ENCODE data around the gene P2RY14.

P2RY14 gene

DNA sequence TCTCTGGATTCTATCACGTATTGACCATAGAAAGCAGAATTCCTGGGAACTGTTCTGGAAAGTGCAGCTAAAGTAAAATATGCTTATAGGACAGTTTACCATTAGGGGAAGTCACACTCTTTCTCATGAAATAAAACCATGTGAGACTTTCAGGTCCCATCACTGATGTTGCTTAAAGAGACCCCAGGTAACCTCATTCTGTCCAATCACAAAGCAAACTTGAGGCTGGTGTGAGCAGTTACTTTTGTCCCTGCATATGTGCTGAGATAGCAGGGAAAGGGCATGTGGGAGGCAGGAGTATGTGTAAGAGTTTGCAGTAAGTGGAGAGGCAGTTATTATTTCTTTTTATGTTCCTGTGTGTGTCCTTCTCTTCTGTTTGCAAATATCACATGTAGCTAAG lies 22.2 kb upstream of the P2RY14 start:
- DNase-seq, result no peak

DNA sequence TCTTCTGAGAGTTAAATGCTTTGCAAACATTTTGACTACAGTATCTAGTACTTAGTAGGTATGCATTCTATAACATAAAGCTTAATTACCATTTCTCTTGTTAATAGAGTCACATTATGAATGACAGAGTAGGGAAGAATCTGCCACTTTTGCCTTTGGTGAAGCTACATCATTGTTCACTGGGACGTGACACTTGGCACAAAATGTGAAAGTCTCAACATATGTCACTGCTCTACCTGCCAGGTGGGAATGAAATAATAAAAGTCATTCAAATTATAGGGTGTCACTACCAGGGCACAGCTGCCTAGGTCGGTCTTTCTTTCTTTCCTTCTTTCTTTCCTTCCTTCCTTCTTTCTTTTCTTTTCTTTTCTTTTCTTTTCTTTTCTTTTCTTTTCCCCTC lies 20.7 kb upstream of the P2RY14 start:
- no peak for DNase-seq

DNA sequence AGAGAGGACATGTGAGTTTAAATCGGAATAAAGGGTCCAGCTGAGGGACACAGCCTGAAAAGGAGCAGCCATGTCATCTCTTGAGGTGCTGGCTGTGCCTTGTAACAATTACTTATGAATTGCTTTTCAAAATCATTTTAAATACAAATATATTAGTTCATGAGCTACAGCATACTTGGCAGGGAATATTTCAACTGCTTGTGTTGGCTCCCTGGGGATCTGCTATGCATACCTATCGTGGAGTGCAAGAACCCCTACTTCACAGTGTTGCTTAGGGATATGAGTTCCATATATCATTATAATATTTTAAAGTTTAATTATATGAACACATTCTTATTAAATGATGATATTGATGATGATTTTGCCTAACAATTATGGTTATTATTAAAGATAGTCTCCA lies 19.1 kb upstream of the P2RY14 start:
- DNase-seq, result no peak

DNA sequence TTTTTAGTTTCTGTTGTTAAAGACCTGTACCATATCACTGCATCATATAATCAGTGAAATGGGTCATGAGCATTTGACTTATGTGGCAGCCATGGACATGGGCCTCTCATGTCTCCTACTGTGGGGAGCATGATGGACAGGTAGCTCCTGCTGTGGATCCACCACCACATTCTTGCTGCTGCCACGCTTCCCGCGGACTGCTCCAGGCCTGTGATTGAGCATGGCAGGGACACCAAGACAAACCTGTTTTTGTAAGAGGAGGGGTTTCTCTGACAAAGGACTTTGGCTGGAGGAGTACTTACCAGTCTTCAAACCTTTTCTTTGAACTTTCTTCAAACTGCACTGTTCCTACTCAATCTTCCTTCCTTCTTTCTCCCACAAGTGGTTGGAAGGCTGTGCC lies 17.9 kb upstream of the P2RY14 start:
- DNase-seq, result no peak

DNA sequence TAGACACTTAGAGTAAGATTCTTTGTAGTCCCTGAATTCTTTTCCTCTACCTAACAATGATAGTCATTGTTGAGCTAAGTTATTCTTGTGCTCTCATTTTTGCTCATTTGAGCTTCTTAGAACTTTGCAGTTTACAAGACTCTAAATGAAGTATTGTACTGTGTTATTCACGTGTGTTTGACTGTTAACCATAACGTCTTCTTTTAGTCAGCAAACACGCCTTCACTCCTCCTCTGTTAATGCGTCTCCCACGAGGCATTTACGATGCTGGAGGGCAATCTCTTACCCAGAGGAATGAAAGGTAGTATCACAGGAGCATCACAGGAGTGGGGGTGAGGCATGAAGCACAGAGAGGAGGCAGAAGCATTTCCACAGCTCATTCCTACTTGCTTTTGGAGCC lies 14.8 kb upstream of the P2RY14 start:
- DNase-seq, result no peak

DNA sequence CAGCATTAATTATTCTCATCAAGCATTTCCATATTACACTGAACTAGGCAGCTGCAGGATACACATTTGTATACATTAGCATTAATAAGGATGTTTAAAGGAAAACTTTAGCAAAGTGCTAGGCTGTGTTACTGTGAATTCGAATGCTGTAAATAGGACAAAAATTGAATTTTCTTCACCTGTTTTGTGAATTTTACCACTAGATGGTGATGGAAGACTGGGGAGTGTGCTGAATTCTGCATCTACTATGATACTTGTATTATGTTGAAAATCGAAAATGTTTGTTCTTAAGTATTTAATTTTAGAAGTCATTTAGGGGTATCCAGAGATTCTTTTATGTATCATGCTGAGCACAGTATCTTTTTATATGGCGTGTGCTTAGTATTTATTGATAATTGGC lies 12.3 kb upstream of the P2RY14 start:
- no peak for DNase-seq

DNA sequence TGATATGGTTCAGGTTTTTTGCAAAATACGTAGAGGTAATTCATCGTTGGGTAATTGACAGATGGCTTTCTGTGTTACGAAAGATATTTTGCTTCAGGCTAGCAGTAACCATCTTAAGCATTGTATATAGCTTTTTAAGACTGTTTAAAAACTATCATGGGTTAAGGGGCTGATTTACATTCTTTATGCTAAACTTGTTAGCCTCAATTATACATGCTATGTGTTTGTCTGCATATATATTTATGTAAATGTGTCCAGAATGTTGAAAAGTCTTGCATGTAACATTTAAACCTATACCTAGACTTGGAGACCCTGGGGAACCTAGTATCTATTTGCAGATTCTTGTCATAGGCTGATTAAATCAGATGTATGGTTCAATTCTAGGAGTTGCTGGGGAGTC lies 11.1 kb upstream of the P2RY14 start:
- no peak for DNase-seq

DNA sequence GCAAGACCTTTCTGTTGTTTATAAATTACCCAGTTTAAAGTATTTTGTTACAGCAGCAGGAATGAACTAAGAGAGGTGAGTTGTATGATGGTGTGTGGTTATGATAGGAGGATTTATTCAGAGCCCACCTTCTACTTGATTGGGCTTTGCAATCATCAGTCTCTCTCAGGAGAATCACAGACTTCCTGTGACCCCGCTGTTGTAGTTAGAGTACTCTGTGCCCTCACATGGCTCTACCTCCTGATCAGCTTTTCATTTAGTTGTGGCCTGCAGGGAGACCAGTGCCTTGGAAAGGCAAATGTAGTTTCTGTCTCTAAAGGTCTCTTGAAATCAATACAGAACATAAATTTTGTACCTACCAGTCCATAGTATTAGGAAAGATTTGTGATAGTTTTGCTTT lies 7.6 kb upstream of the P2RY14 start:
- DNase-seq, result no peak

DNA sequence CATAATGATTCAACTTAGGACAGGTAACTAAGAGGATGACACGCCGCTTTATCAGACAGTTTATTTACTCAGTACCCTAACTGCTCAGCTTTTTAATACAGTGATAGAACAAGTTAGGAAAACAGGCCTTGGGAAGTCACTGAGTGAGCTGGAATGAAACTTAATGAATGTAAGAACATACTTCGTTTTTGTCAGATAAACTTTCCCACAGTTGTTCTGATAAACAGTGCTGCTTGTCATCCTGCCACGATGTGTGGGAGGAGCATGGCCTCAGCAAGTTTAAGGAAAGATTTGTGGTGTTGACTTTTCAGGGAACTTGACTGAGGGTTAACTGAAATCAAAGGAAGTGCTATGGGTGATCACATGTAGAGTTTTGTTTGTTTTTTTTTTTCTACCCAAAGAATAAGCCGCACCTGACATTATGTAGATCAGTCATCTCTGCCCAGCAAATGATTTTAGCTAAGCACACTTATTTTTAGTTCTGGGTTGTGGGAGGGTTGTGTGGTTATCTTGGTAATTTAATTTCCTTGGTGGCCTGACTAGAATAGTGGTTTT lies 5.6 kb upstream of the P2RY14 start:
- DNase-seq, result no peak

DNA sequence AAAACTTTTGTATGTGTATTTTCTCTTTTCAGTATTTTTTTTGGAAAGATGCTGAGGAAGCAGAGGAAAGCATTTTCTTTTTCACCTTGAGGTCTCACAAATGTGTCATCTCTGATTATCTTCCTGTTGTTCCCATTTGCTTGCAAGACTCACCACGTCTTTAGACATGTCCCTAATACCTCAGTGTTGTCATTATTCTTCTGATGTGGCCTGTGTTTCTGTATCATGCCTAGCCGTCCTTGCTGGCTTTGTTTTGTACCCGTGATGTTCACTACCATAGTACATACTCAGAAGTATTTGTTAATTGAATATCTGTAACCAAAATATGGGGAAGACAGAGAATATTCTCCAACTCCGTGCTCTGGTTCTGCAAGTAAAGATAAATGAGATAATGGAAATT lies 5.0 kb upstream of the P2RY14 start:
- DNase-seq, result no peak

DNA sequence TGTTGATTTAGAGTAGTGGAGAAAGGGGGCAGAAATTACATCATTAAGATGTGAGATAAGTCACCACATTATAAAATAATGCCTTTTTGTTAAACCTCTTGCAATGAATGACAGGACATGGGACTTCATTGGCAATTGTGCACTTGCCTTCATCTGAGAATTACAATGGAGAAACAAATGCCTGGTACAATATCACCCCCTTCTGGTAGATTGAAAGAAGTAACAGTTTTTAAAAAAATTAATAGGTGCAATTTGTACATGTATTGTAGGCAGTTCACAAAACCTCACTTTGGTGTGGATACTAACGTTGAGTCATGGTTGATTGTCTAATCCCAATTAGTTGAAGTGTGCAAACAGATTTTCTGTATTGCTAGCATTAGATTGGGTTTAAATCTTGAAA lies 4.6 kb upstream of the P2RY14 start:
- DNase-seq, result no peak

DNA sequence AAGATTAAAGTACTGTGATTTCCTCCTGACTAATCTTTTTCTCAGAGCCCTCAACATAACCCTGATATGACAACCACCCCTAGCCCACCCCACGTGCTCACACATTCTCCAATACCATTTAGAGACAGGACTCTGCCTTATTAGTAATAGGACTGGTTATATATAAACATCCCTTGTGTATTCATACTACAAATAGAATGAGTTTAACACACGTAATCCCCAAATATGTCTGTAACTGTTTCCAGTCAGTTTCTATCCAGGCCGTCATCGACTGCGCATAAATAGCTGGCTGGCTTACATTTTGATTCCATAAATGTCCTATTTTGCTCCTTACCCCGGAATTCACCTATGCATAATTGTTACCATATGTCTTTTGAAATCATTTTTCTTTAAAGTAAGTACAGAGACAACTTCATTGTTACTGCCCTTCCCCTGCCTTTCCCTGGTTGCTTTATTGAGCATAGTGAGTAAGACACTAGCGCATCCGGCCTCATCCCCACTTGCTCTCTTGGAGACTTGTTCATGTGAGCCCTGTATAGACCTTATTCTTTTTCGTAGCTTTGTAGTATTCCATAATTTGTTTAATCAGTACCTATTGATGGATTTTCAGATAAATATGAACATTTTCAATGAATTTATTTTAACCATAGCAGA lies 3.5 kb upstream of the P2RY14 start:
- no peak for DNase-seq

DNA sequence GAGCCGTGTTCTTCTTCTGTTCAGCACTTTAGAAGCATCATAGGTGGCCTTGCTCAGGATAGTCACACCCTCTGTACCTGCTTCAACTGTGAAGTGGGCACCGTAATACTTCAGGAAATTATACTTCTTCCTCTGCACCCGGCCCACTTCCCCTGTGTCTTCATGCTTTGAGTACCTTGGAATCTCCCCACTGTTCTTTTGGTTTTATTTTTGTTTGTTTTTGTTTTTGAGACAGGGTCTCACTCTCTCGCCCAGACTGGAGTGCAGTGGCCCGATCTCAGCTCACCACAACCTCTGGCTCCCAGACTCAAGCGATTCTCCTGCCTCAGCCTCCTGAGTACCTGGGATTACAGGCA lies 1.7 kb downstream of the P2RY14 start:
- DNase-seq, result no peak

DNA sequence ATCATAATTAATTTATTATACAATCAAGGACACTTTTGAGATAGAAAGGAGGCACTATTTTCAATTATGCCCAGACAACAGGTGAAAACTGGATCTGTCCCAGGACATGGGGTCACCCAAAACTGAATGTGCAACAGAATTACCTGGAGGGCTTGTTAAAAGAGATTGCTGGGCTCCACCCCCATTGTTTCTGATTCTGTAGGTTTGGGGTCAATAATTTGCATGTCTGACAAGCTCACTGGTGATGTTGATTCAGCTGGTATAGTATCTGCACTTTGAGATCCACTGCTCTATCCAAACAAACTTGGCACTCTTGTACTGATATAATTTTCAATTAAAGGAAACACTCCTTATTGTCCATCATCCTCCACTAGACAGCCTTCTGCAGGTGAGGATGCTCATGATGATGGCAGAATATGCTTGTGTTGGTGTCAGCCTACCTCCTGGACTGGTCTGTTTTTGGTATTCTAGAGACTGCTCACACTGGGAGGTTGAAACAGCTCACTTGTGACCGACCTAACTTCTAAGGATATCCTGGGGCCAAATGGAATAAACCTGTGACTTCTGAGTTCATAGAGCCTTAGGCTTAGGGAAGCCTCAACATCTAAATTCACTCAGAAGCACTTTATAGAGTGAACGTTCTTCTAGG lies 2.2 kb downstream of the P2RY14 start:
- no peak for DNase-seq

DNA sequence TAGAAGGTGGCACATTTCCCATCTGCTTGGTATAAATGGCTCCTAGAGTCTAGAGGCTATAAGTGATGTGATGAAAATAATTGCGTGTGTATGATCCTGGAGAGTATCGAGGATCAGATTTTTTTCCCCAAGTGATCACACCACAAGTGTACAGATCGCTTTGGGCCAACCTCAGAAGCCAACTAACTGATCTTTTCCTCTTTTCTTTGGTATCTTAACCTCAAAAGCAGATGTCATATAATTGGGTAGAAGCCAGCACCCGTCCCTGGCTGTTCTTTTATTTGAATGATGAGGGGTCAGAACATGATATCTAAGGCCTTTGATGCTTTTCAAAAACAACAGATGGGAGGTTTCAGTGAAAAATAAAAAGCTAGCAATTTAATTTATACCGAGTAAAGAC lies 3.3 kb downstream of the P2RY14 start:
- DNase-seq, result no peak

DNA sequence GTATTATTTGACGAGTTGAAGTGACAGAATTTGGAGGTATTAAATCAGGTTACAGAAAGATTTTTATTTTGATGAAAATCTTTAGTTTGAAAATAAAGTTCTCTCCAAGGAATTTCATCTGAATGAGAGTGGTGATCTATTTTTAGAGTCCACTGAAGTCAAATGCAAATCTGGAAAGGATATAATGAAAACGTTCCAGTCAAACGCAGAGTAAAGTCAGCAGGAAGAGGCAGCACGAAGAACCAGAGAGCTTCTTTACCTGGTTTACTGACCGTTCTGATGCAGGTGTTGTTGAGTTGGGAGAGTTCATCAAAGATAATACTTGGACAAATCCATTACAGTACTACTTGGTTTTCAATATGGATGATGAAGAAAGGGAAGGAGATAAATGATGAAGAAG lies 8.7 kb downstream of the P2RY14 start:
- DNase-seq, result no peak

DNA sequence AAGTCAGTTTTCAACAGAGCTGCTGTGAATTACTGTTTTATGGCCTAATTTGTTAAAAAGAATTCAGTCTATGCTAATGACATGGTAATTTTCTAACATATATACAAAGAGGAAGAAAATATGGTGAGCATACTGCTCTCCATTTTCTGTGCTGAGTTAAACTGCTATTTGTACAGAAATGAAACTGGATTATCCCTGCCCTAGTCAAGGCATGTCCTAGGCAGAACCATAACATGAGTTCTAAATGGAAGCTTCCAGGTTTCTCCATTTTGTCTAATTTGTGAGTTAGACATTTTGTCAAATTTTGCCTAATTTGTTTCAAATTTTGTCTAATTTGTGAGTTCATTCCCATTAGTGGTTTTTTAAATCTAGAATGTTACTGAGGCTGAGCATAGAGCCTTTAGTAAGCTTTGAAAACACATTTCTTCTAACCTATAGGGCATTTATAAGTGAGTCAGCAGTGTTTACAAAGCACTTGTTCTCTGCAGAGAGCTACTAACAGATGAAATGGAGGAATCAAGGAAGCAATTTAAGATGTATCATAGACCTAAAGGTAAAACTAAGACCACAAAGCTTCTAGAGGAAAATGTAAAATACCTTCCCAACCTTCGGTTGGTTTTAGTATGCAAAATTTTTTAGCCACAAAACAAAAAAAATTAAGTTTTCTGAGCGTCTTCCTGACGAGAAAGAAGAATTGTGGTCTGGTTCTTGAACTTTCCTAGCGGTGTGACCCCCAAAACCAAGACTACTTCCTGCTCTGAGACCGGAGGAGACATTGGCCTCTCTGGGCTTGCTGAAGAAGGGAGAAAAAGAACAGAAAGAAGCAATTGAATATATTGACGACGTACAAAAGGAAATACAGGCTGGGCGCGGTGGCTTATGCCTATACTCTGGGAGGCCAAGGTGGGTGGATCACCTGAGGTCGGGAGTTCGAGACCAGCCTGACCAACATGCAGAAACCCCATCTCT lies 9.8 kb downstream of the P2RY14 start:
- no peak for DNase-seq

DNA sequence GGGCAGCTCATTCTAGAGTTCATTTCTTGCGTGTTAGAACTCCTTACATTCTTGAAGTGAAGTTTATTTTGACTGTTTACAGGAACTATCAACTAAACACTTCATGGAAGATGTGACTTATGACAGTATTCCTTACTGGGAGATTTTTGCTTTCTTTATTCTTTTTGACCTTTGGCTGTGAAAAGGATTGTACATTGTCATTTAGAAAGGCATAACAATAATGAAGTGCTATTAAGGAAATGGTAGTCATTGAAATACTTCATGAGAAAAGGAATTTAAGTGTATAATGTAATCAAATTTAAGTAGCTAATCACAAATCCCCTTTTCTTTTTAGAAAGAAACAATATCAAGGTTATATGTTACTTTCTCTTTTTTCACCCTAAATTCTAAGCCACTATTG lies 11.3 kb downstream of the P2RY14 start:
- DNase-seq, result no peak

DNA sequence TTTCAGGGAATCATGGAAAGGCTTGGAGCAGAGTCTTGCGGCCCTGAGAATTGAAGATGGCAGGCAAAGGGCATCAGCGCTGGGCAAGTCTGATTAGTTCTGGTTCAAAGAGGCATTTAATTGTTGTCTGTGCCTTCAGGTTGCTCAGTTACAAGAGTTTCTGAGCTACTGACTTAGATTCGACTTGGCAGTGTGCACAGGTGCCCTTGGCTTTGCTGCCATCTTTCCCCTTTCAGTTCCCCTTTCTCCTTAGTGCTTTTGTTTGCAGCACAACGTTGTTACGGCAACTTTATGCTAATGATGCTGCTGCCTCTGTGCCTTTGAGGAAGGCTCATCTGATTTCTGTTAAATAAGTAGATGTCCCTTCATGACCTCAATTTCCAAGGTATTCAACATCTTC lies 12.5 kb downstream of the P2RY14 start:
- no peak for DNase-seq

DNA sequence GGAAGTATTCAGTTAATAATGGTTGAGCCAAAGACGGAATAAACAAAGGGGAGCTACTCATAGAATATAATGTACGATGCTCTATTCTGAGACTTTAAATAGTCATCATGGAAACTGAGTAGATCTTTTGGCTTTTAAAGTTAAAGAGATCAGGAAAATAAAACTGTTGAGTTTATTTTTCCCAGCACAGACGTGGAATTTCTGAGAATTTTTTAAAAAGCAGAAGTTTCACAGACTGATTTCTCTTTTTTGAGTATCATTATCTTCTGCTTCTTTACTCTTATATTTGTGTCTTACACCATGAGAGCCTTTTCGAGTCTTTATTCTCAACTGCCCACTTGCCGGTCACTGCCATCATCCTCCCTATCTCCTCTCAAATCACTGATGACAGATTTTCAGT lies 13.2 kb downstream of the P2RY14 start:
- no peak for DNase-seq

DNA sequence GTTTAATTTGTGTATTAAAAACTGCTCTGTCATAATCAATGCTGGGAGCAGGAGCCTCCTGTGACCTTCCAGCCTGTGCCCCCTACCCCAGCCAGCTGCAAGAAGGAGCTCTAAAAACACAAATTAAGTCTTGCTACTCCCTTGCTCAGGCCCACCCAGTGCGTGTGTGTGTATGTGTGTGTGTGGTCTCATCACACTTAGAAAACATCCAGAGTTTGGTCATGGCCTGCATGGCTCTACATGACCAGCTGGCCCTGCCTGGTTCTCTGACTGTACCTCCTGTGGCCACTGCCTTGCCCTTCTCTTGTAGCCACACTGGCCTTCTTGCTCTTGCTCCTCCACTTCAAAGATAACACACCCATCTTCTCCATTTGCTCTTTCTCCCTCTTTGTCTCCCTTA lies 13.7 kb downstream of the P2RY14 start:
- DNase-seq, result no peak

DNA sequence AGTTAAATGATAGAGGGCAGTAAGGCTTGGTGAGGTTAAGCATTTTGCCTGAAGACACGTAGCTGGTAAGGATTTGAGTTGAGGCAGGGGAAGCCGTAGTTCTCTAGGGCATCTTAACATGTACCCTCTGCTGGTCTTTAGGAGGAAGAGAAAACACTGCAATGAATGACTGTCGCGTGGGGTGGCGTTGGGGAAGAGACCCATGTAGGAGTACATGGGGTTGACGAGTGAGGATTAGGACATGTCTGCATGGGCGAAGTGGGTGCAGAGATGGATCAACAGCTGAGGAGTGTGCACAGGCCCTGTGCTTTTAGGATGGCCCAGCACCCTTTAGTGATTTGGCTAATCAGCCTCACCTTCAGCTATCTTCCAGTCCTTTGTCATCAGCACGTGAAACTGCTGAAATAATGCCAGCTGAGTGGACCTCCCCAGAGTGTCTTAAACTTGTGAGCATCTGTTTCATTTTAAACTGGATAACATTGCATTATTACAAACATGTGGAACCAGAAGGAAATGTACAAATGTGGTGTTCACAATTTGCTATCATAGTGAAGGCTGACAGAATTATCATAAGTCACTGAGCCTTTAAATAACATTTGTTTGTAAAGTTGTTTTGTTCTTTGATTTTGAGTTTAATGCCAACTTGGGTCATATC lies 15.3 kb downstream of the P2RY14 start:
- DNase-seq, result no peak

DNA sequence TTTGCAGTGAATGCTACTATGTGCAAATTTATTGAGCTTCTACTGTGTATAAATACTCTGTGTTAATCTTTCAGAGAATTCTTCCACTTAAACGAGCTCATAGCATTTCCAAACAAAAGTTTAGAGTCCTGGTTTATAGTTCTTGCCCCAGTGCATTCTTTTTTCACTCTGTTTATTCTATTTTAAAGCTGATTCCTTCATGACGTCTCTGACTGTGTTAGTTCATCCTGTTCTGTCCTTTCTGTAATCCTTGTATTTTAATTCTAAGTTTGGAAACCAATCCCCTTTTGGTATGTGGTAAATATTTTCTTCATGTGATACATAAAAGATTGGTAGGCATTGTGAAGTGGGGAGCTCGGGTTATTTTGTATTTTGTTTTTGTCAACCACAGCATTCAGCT lies 18.7 kb downstream of the P2RY14 start:
- no peak for DNase-seq
